ENCODE results near the gene PANK3.

The PANK3 gene

DNA sequence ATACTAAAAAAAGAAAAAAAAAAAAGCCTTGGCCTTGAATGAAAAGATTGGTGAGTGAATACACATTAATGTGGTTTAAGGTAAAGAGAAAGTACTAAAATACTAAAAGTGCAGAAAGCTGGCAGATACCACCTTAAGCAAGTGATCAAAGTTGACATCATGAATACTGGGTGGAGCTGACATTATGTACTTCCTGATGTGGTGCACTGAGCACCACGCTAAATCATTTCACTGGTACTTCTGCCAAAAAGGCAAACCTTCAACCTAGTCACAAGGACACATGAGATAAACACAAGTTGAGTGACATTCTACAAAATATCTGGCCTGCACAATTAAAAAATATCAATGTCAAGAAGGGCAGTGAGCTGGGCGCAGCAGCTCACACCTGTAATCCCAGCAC is 33.8 kb upstream of the PANK3 start:
- TF ChIP-seq FOXK2 (IDR thresholded peaks at IDR 0.05) (no peak), L3MBTL2 (conservative IDR thresholded peaks at IDR 0.05) (no peak), HDGF (IDR thresholded peaks at IDR 0.05; ENCODE audit: borderline replicate concordance) (no peak), SP1 (IDR thresholded peaks at IDR 0.05) (no peak), SUZ12 (IDR thresholded peaks at IDR 0.05) (no peak), PKNOX1 (IDR thresholded peaks at IDR 0.05) (no peak), ARNT (IDR thresholded peaks at IDR 0.05) (no peak), FOXM1 (IDR thresholded peaks at IDR 0.05; ENCODE audit: borderline replicate concordance) (no peak), FOXA1 (IDR thresholded peaks at IDR 0.05) (no peak), LEF1 (IDR thresholded peaks at IDR 0.05; ENCODE audit: borderline replicate concordance) (no peak), NFRKB (IDR thresholded peaks at IDR 0.05) (no peak), ZNF384 (IDR thresholded peaks at IDR 0.05) (no peak), BHLHE40 (IDR thresholded peaks at IDR 0.05; ENCODE audit: borderline replicate concordance) (no peak)
- ChIA-PET POLR2A (interaction anchor here (0.8 kb wide), 1 partner anchor 34 kb away, joined by 3 read pairs; the partner anchor contains the start of gene PANK3), CTCF (no interaction called here)
- DNase-seq (ENCODE audit: extremely low spot score): no peak

DNA sequence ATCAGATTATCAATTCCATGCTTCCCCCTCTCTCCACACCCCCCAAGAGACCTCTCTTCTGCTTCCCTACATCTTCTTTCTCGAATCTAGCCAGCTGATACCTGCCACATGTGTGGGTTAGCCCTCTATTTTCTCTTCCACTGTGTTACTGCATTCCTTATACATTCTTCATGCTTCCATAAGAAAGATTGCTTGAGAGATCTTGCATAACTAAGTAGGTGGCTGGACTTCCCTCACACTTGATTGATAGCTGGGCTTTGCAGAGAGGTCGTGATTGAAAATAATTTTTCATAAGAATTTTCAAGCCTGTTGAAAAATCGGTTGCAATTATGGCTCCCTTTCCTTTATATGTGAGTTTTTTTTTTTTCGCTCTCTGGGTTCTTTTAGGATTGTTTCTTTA is 33.0 kb upstream of the PANK3 start:
- TF ChIP-seq NFRKB (IDR thresholded peaks at IDR 0.05) (no peak), ARNT (IDR thresholded peaks at IDR 0.05) (no peak), BHLHE40 (IDR thresholded peaks at IDR 0.05; ENCODE audit: borderline replicate concordance) (no peak), LEF1 (IDR thresholded peaks at IDR 0.05; ENCODE audit: borderline replicate concordance) (no peak), FOXK2 (IDR thresholded peaks at IDR 0.05) (no peak), L3MBTL2 (conservative IDR thresholded peaks at IDR 0.05) (no peak), FOXM1 (IDR thresholded peaks at IDR 0.05; ENCODE audit: borderline replicate concordance) (no peak), ZNF384 (IDR thresholded peaks at IDR 0.05) (no peak), SP1 (IDR thresholded peaks at IDR 0.05) (no peak), HDGF (IDR thresholded peaks at IDR 0.05; ENCODE audit: borderline replicate concordance) (no peak), TARDBP (IDR thresholded peaks at IDR 0.05) (no peak), SUZ12 (IDR thresholded peaks at IDR 0.05) (no peak), ELF4 (IDR thresholded peaks at IDR 0.05) (no peak)
- POLR2A ChIA-PET: interaction anchor here (0.5 kb wide), 1 partner anchor 17 kb away, joined by 3 read pairs; no protein-coding TSS in a partner anchor
- CTCF ChIA-PET: no interaction called here
- no peak for DNase-seq (ENCODE audit: extremely low spot score)

DNA sequence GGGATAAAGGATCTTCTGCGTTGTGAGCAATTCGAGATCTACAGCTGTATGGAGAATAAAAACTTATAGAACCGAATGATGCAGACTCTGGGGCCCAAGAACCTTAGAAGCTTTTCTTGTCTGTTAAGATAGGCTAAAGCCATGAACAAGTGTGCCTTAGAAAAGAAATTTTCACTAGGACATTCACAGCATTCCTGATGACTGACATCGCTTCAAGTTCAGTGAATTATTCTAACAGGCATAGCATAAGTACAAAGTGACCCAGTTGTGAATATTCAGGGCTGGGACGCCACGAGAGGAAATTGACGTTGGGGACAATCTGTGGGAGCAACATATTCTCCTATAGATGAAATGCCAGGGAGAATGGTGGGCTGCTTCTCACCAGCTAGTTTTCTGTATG is 32.0 kb upstream of the PANK3 start:
- ChIA-PET CTCF (interaction anchor here (1.1 kb wide), 1 partner anchor 10 kb away, joined by 3 read pairs; no protein-coding TSS in a partner anchor), POLR2A (interaction anchor here (1.5 kb wide), 1 partner anchor 31 kb away, joined by 5 read pairs; no protein-coding TSS in a partner anchor)
- TF ChIP-seq SP1 (IDR thresholded peaks at IDR 0.05) (no peak), FOXA1 (IDR thresholded peaks at IDR 0.05) (no peak), HDGF (IDR thresholded peaks at IDR 0.05; ENCODE audit: borderline replicate concordance) (no peak), L3MBTL2 (conservative IDR thresholded peaks at IDR 0.05) (no peak), ELF4 (IDR thresholded peaks at IDR 0.05) (no peak), CTBP1 (IDR thresholded peaks at IDR 0.05; ENCODE audit: borderline replicate concordance) (no peak), LEF1 (IDR thresholded peaks at IDR 0.05; ENCODE audit: borderline replicate concordance) (no peak), PKNOX1 (IDR thresholded peaks at IDR 0.05) (no peak), SUZ12 (IDR thresholded peaks at IDR 0.05) (no peak), ARNT (IDR thresholded peaks at IDR 0.05) (no peak), NFRKB (IDR thresholded peaks at IDR 0.05) (no peak), FOXM1 (IDR thresholded peaks at IDR 0.05; ENCODE audit: borderline replicate concordance) (no peak), ZNF384 (IDR thresholded peaks at IDR 0.05) (no peak)
- DNase-seq (ENCODE audit: extremely low spot score): no peak

GRCh38 chr5:168609806-168610482 is 30.8 kb upstream of the PANK3 start:
- ChIA-PET POLR2A (interaction anchor here (1.1 kb wide), 1 partner anchor 30 kb away, joined by 3 read pairs; no protein-coding TSS in a partner anchor), CTCF (no interaction called here)
- TF ChIP-seq TARDBP (IDR thresholded peaks at IDR 0.05) (no peak), HDGF (IDR thresholded peaks at IDR 0.05; ENCODE audit: borderline replicate concordance) (no peak), FOXK2 (IDR thresholded peaks at IDR 0.05) (no peak), NFRKB (IDR thresholded peaks at IDR 0.05) (no peak), PKNOX1 (IDR thresholded peaks at IDR 0.05) (no peak), FOXA1 (IDR thresholded peaks at IDR 0.05) (no peak), ARNT (IDR thresholded peaks at IDR 0.05) (no peak), SP1 (IDR thresholded peaks at IDR 0.05) (no peak), BHLHE40 (IDR thresholded peaks at IDR 0.05; ENCODE audit: borderline replicate concordance) (no peak), ELF4 (IDR thresholded peaks at IDR 0.05) (no peak)
- no peak for DNase-seq (ENCODE audit: extremely low spot score)

GRCh38 chr5:168608821-168609220 is 29.7 kb upstream of the PANK3 start:
- POLR2A ChIA-PET: no interaction called here
- TF ChIP-seq FOXK2 (IDR thresholded peaks at IDR 0.05): no peak
- TF ChIP-seq SUZ12 (IDR thresholded peaks at IDR 0.05): no peak
- CTCF ChIA-PET: no interaction called here

GRCh38 chr5:168608386-168608785 is 29.2 kb upstream of the PANK3 start:
- ChIA-PET CTCF (interaction anchor here (0.6 kb wide), 1 partner anchor 101 kb away, joined by 3 read pairs; no protein-coding TSS in a partner anchor), POLR2A (no interaction called here)
- DNase-seq (ENCODE audit: extremely low spot score): no peak
- TF ChIP-seq LEF1 (IDR thresholded peaks at IDR 0.05; ENCODE audit: borderline replicate concordance) (no peak), TARDBP (IDR thresholded peaks at IDR 0.05) (no peak), SP1 (IDR thresholded peaks at IDR 0.05) (no peak)

More at GRCh38 chr5:168608821-168609220, 29.7 kb upstream of the PANK3 start:
- no peak for DNase-seq (ENCODE audit: extremely low spot score)

Measured in HEK293T (cell line).